ENCODE data around the gene ADCY5.

The ADCY5 gene

DNA sequence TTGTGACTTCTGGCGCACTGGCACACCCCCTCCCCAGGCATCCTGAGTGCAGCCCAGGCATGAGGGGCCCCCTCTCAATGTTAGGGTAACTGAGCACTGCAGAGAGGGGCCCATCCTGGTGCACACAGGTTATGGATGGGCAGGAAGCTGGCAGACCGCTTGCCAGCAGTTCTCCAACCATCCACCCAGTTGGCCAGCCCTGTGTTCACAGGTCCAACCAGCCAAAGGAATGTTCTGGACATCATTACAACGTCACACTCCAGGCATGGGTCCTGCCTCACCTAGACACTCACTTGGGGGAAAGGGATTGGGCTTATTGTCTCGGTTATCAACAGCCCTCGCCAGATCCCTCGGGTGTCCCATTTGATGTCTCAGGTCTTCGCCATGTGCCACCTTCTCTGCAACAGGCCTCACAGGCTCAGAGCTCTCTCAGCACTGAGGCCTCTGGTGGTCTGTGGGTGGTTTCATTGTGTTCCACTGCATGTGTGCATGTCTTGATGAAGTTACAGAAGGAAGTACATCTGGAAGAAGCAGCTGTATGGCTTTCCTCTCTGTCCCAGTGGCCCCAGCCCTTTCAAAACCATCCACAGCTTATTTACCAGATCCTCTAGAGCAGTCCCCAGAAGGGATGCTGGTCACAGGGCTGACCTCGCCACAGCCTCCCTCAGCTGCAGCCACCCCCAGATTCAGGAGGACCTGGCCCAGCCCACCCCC is 23.7 kb downstream of the ADCY5 start:
- DNase-seq: no peak

DNA sequence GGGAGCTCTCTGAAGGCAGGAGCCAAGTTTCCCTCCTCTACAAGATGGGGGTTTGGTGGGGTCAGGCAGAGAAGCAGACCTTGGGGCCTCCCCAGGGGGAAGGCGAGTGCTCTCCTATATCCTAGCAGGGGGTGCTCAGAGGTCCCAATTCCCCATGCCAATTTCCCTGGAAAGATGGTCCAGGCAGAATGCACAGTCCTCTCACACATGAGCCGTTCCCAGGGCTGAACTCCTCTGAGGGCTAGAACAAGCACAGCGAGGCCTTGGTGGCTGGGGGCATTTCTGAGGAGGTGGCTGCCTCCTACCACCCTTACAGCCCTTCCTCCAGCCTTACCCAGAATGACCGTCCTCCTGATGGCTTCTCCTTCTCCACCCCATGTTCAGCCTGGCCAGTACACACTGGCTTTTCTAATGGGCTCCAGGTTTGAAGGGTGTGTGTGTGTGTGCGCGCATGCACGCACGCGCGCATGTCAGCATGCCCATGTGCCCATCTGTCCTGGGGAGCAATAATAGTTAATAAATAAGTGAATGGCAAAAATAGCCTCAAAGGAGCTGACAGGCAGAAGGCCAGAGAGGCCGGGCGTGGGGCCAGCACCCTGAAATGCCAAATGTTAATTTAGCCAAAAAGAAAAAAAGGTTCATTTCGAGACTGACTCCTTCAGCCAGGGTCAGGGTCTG is 24.4 kb downstream of the ADCY5 start:
- DNase-seq: no peak

DNA sequence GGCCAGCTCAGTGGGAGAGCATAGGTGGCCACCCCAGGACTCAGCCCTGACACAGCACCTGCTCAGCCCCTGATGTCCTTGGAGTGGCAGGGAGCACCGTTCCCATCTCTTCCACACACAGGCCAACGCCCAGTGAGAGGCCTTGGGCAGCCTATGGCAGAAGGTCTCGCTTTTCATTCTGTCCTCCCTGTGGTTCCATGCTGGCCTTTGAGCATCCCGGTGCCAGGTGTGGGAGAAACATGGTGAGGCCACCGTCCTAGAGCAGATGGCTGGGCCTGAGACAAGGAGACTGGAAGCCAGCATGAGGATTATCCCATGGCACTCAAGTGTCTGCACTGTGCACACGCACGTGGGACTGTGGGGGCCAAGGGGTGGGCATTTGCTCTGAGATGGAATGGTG is 25.1 kb downstream of the ADCY5 start:
- no peak for DNase-seq

DNA sequence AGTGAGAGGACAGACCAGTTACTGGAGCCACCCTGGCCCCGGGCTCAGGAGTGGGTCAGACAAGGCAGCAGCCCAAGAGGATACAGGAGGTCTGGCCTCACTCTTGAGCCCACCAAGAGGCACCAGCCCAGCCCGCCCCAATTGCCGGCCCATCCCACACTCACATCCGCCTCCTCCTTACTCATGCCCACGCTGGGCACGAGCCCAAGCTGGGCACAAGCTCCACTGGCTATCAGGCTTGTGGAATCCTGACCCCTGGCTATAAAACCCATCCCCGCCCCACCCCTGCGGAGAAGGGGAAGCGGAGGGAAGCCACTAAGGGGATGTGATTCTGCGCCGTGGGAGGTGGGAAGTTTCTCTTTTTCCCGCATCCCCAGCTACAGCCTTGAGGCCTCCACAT is 25.9 kb downstream of the ADCY5 start:
- no peak for DNase-seq

DNA sequence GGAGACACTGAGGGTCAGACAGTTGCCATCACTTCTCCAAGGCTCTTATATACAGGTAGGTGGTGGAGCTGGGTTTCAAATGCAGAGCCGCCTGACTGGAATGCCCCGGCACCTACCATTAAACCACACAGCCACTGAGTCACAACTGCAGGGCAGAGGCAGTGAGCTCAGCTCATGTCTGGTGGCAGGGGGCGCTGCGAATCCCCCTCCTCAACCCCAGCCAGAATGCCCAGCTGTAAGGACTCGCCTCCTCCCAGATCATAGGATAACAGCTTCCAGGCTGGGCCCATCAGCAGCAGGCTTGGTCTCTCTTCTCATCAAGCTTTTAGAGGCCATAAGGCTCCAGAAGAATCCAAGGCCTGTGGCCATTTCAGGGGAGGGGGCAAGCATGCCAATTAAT is 26.4 kb downstream of the ADCY5 start:
- no peak for DNase-seq

DNA sequence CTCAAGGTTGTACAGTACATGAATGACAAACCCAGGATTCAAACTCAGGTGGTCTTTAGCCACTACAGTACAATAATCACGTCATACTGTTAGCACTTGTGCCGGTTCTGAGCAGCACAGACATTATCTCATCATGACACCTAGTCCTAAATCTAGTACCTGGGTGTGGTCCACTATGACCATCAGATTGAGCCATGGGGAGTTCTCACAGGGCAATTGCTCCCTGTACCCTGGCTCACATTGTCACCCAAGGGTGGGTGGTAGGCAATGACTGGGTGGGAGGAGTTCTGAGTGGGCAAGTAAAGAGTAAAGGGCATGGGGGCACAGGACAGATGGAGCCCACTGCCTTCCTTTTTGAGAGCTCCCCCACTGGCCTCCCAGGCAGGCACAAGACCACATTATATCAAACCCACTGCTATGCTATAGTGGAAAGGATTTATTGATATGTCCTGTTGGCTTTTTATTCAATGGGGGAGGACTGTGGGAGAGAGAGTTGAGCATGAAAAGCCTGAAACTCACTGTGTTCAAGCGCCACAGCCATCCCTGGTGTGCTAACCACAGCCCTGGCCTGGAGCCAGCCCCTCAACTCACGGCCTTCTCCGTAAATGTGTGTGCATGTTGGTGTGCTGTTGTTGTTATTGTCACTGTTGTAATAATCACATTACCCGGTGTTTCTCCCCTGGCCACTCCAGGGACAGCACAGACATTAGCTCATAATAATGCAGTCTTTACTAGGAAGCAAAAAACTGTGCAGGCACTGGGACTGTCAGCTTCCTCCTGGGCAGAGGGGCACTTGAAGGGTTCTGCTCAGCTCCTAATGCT is 27.3 kb downstream of the ADCY5 start:
- DNase-seq: peak; percentile 13

DNA sequence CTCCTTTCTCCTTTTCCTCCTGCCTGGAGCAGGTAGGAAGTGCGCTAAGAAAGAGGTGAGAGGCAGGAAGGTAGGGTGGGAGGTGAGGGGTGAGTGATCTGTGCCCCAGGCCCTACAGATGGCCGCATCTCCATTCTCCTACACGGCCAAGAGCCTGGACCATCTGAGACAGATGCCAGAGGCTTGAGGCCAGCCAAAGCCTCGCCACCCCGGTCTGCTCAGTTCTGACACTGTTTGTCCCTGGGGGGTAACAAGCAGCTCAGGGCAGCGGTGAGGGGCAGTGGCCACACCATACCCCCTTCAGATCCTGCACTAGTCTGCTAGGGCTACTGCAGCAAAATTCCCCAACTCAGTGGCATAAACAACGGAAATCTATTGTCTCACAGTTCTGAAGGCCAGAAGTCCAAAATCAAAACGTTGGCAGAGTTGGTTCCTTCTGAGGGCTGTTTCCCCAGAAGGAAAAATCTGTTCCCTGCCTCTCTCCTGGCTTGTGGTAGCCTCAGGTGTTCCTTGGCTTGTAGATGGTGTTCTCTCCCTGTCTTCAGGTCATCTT is 28.4 kb downstream of the ADCY5 start:
- DNase-seq: no peak

DNA sequence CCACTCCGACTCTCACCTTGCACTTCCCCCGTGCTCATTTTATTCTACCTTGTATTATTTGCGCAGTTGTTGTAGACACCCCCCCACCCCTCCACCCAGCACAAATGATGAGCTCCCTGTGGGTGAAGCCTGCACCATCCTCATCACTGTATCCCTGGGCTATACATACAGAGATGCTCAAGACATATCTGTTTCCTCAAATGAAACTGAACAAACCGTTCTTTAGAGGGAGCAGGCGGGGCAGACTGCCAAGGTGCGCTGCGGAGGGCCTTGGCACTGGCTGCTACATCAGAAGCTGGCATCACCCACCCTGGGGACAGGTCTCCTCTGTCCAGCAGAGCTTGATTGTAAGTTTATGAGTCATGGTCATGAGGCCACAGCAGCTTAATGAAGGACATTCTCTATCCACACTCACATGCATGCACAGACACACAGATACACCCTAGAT is 29.0 kb downstream of the ADCY5 start:
- DNase-seq: no peak

DNA sequence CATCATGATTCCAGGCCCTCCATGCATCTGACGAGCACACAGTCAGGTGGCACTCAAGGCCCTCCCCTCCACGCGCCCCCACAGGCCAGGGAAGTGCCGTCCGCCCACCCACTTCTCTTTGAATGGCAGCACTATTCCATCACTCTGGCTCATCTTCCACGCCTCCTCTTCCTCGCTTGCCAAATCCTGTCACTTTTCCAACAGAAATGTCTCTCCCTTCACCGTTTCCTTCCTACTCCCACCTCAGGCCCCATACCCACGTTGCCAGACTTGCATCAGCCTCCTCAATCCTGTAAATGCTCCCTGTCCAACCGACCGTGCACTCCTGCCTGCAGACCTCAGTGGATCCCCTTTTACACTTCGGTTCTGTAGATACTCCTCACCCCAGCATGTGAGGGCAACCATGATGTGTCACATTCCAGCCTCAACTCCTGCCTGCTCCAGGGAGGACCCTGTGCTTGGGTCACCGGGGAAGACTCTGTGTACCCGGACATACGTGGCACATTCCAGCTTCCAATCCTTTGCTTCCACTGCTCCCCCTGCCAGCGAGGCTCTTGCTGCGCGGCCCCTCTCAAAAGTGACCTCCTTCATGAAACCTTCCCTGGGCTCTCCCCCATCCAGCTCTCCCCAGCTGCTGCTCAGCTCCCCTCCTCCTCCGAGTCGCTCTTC is 29.6 kb downstream of the ADCY5 start:
- DNase-seq: no peak

DNA sequence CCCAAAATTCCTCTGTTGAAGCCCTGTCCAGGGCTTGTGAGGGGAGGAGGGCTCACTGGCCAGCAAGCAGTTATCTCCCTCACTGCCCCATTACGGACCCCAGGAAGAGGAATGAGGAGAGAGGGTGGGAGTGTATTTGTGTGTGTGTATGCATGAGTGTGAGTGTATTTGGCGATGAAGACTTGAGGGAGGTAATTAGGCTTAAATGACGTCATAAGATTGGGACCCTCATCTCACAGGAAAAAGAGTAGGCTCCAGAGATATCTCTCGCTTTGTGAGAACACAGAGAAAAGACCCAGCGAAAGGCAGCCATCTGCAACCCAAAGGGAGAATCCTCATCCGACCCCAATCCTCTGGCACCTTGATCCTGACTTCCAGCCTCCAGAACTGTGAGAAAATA is 32.2 kb downstream of the ADCY5 start:
- no peak for DNase-seq

DNA sequence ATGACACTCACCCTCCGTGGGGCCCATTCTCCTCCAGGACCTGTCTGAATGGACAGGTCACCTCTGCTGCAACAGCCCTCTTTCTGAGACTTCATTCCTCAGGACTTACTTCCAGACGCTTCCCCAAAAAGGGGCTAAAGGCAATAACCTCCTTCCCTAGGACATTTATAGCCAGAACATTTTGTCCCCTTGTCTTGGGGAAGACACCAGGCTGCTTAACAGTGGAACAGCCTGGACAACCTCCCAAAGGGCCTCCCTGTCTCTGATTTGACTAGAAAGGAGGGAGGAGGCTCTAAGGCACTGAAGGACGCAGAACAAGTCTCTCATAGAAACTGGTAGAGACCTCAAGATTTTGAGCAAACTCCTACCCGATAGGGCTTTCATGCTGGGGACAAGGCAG is 32.7 kb downstream of the ADCY5 start:
- no peak for DNase-seq

DNA sequence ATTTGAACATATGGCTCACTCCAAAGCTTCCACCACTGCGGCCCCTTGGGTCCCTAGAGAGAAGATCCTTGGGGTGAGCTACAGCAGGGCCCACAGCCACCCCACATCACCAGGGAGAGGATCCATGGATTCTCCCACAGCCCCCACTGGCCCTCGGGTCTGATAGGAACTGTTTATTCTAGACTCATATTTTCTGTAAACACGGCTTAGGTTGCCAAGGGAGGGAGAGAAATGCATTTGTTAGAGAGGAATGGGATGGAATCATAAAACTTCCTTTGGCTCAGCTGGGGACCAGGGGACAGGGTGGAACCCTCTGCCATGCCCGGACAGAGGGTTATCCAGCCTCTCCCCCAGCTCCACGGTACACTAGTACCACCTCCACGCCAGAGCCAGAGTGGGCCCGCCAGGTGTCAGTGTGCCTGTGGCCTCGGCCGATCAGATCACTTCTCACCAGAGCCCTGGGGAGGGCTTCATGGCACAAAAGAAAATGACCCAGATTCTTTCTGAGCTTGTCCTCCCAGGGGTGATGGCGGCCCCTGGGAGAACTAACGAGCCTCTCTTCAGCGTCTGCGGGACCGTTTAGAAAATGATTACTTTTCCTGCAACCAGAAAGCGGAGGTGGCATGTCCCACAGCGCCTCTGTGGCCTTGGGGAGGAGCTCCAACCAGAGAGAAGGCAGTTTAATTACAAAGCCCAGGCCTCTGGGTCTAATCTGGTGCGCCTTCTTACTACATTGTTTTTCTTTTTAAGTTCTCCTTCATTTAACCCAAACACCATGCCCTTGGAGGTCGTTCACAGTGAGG is 33.7 kb downstream of the ADCY5 start:
- no peak for DNase-seq

DNA sequence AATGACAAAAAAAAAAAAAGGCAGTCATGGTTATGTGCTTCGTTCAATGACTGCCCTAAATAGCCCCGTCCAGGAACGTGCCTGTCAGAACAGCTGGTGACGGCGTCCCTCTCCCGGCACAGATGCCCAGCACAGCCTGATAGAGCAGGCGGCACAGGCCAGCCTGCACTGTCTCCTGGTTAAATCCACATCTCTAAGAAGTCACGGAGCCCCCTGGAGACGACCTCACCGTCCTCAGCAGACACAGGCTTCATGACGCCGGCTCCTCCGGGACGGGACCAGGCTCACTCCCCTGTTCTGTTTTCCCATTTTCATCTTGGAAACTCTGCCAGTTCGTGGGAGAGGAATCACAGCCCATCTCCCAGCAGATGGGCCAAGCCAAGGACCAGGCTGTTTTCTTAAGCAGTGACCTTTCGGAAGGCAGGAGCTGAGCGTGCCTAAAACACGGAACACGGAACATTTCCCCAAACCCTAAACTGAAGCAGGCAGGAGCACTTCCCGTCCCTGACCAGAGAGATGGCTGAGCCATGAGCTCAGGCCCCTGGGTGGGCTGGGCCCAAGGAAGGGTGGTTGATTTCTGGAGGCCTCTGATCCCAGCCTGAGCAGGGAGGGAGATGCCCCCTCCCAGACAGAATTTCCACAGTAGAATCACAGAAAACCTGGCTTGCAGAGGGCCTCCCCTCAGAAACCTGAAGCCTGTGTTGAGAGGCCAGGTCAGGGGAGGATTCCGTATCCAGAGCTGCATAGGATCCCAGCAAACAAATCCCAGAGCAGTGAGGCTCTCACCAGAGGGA is 35.9 kb downstream of the ADCY5 start:
- DNase-seq: no peak

DNA sequence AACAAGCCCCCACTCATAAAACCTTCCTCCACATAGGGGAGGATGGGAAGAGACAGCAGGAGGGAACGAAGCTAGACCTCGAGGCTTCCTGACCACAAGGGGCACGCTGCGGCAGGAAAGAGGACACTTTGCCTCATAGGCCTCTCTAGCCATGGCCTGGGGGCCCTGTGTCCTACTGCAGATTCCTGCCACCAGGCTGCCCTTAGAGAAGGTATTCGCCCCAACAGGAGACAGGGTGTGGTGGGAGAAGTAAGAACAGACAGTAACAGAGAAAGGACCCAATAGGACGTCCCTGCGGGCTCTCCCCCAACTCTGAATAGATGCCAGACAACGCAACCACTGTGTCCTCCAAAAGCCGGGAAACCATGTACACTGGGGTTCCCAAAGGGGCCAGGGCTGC is 36.8 kb downstream of the ADCY5 start:
- no peak for DNase-seq

DNA sequence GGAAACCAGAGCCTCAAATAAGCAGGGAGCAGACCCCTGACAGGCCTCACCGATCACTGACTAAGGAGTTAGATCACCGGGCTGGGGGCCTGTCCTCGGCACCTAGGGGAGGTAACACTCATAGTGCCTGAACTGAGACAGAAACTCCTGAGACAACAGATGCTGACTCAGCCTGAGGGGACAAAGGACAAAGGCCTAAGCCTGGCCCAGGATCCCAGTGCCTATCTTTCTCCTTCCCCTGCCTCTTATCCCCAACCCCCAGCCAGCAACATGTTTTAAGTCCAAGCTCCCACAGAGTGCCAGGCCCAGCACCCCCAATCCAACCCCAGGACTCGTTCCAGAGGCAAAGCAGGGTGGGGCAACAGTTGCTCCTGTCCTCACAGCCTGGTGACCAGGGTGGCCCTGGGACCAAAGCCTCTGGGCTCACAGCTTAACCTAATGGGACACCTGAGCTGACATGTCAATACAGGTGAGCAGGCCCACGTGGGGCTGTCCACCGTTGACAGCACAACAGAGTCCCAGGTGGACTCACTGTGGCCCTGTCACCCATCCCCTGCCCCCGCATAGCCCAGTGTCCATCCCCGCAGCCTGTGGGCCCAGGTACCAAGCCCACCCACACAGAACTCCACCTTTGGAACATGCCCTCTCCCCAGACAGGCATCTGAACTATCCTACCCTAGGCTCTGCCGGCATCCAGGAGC is 37.4 kb downstream of the ADCY5 start:
- no peak for DNase-seq

DNA sequence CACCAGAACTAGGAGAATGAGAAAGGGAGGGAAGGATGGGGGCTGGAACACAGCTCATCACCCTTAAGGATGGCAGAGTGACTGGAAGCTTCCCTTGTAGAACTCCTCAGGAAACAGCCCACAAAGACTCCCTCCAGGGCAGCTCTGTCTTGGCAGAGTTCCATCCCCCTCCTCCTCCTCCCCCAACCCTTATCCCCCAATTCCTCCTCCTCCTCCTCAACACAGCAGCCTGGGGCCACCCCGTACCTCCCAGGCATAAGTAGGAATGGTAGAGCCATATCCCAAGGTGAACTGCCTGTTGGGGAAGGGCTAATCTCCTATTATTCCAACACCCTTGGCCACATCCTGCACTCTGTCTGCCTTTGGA is 38.8 kb downstream of the ADCY5 start:
- no peak for DNase-seq

DNA sequence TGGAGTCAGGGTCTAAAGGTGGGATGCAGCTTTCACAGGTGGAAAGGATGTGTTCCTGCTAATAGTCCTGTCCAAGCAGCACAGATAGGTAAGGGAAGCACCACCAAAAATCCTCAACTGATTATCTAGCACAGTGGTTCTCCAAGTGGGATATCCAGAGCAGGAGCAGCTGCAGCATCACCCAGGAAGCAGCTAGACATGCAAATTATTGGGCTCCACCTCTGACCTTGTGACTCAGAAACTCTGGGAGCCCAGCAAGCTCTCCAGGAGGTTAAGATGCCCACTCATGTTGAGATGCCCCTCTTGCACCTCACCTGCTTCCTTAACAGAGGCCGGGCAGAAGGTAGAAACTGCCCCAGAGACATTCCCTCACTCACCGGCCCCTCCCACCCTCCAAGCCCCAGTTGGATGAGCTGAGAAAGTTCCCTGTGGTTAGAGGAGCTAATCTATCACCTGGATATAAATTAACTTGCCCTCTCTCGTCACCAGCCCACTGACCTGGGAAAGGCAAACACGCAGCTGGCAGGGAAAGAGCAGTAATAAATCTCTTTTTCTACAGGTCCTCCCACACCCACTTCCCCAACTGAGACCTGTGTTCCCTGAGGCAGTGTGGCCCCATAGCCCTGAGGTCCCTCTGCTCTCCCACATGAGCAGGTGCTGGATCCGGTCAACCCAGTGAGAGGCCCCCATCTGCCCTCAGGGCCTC is 39.3 kb downstream of the ADCY5 start:
- no peak for DNase-seq

DNA sequence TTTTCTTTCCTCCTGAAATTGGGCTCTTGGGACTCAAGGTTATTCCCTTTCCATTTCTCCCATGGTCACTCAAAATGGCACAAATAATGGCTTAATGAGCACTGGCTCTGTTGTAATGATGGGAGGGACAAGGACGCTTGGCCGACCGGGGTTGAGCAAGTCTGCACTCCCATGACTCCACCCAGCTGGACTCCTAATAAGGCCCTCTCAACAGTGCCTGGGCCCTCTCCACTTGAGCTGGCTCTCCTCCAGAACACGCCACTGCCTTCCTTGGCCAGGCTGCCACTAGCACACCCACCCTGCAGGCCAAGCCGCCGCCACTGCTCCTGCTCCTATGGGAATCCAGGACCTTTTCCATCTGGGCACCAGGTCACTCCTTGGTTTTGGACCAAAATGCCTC is 42.3 kb downstream of the ADCY5 start:
- no peak for DNase-seq

DNA sequence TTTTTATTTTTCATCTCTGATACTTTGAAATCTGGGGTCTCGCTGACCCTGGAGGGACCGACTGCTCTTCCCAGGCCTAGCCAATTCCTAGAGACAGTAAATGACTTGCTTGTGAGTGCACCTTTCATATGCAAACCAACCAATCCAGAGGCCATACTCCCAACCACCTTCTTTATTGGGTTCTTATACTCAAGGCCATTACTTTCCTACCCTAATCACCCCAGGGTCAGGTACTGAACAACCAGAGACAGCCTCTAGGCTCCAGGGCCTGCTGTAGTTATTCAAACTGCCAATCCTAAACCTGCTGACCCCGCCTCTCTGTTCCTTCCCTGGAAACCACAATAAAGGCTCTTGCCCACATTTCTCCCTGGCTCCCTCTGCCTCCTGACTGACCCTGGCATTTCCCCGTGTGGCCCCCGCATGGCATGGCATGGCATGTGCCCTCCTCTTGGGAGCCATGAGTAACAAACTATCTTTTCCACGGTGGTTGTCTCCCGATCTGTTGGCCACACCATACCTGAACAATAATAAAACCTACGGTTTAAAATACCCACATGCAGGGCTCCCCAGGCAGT is 42.9 kb downstream of the ADCY5 start:
- no peak for DNase-seq

DNA sequence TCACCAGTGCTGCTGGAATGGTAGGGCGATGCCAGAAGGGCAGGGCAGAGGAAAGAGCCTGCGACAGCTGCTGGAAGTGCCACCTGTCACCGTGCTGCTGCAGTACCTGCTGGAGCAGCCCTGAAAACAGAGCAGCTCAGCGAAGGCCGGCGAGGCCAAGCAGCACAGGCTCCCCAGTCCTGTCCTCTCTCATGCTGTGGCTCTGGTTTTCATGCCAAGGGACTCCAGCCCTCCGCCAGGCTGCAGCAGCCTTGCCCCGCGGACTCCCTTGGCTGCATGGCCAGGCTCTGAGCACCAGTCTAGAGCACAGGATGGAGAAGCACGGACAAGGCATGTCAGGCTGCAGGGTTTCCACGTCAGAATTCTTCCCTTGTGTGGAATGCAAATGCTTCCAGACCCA is 43.9 kb downstream of the ADCY5 start:
- DNase-seq: no peak
